PC-3 (cell line): ENCODE results near the gene ZNF407. TPM values are rescaled to one million over a fixed set of nuclear protein-coding genes. Genes with fewer than 3 reads are reported as not detected.

Source experiments
- ATAC-seq: fragments of 200-7000 bp; cut with Tn5 transposase; 2 replicates; pipeline ENCODE4 v1.9.1; 2020; ENCODE audit warnings: mild to moderate bottlenecking, moderate library complexity
- BruUV-seq: library from RNA; stranded (reverse); fragments of 400-500 nt; replicated peaks from 2 replicates; lab custom pipeline; 2021; lab: Mats Ljungman, UMichigan
- CTCF ChIA-PET: fragments of 300-600 bp; sonication (Branson Sonifier 250); formaldehyde crosslinking; loops from one replicate; lab custom pipeline; 2022; ENCODE audit warnings: antibody characterized with exemption; lab: Charles Lee
- POLR2A ChIA-PET: fragments of 300-600 bp; sonication (Branson Sonifier 250); formaldehyde crosslinking; loops from one replicate; lab custom pipeline; 2022; ENCODE audit warnings: antibody characterized with exemption; ENCODE audit not compliant: unreplicated experiment; lab: Charles Lee
- DNase-seq: peaks from one replicate; pipeline ENCODE4 v3.0.0-alpha.2; 2015
- H2AFZ ChIP-seq: fragments of 300-600 bp; sonication (generic); 2 replicates; pipeline ENCODE4 v1.6.0; 2016; ENCODE audit warnings: antibody characterized with exemption, low read length
- H3F3A ChIP-seq: fragments of 300-600 bp; sonication (generic); one replicate; pipeline ENCODE4 v1.6.0; 2017; ENCODE audit warnings: antibody characterized with exemption, low read length, control low read depth, mild to moderate bottlenecking; ENCODE audit not compliant: unreplicated experiment
- H3K27ac ChIP-seq: fragments of 300-600 bp; sonication (generic); 2 replicates; pipeline ENCODE4 v1.5.1; 2016; ENCODE audit warnings: mild to moderate bottlenecking, low read length
- H3K27me3 ChIP-seq: fragments of 300-600 bp; sonication (generic); 2 replicates; pipeline ENCODE4 v1.6.1; 2016; ENCODE audit warnings: low read length, mixed read lengths
- H3K36me3 ChIP-seq: fragments of 300-600 bp; sonication (generic); 2 replicates; pipeline ENCODE4 v1.6.1; 2016; ENCODE audit warnings: low read depth, mixed run types, low read length, mixed read lengths
- H3K4me1 ChIP-seq: fragments of 300-600 bp; sonication (generic); 2 replicates; pipeline ENCODE4 v1.5.1; 2016; ENCODE audit warnings: low read length; ENCODE audit not compliant: insufficient read depth
- H3K4me2 ChIP-seq: fragments of 300-600 bp; sonication (generic); 2 replicates; pipeline ENCODE4 v1.6.0; 2016; ENCODE audit warnings: low read length
- H3K4me3 ChIP-seq: fragments of 300-600 bp; sonication (generic); 2 replicates; pipeline ENCODE4 v1.5.1; 2016; ENCODE audit warnings: mild to moderate bottlenecking, low read length, mixed read lengths
- H3K79me2 ChIP-seq: fragments of 300-600 bp; sonication (generic); 2 replicates; pipeline ENCODE4 v1.6.1; 2017; ENCODE audit warnings: low read length, mixed read lengths
- H3K9ac ChIP-seq: fragments of 300-600 bp; sonication (generic); 2 replicates; pipeline ENCODE4 v1.6.0; 2016; ENCODE audit warnings: mild to moderate bottlenecking, low read length
- H3K9me2 ChIP-seq: fragments of 300-600 bp; sonication (generic); replicated peaks from 2 replicates; pipeline ENCODE4 v1.6.1; 2016; ENCODE audit warnings: mixed run types, low read length, mixed read lengths
- H3K9me3 ChIP-seq: fragments of 300-600 bp; sonication (generic); 2 replicates; pipeline ENCODE4 v1.6.1; 2016; ENCODE audit warnings: low read length, mixed read lengths
- H4K20me1 ChIP-seq: fragments of 300-600 bp; sonication (generic); 2 replicates; pipeline ENCODE4 v1.6.1; 2016; ENCODE audit warnings: low read length, mixed read lengths
- EZH2 ChIP-seq: fragments of 300-600 bp; sonication (generic); IDR thresholded peaks from one replicate; pipeline ENCODE4 v1.6.1; 2017; ENCODE audit warnings: antibody characterized with exemption, mild to moderate bottlenecking, low read length; ENCODE audit not compliant: unreplicated experiment
- EZH2phosphoT487 ChIP-seq: fragments of 300-600 bp; sonication (generic); IDR thresholded peaks from 2 replicates; pipeline ENCODE4 v1.6.1; 2018; ENCODE audit warnings: mild to moderate bottlenecking, antibody characterized with exemption, low read length, borderline replicate concordance
- intact Hi-C: fragments of 100-400 bp; cut with micrococcal nuclease; formaldehyde crosslinking; loops from 2 replicates; pipeline ENCODE4 v1.9.0; 2023
- total RNA-seq: library from RNA; depleted of rRNA; stranded (reverse); fragments of >200 nt; gene quantifications from 2 replicates; pipeline ENCODE4 v1.2.3, GENCODE V29; 2014
- TF ChIP-seq, protein P1 (sequence below): fragments of 300-600 bp; sonication (generic); conservative IDR thresholded peaks from 2 replicates; pipeline ENCODE4 v1.5.1; 2017; ENCODE audit warnings: antibody characterized with exemption, low read depth, mild to moderate bottlenecking, low read length

Gene ZNF407
- total RNA-seq, 1 experiment from 2014 or later = 9.3 TPM

DNA sequence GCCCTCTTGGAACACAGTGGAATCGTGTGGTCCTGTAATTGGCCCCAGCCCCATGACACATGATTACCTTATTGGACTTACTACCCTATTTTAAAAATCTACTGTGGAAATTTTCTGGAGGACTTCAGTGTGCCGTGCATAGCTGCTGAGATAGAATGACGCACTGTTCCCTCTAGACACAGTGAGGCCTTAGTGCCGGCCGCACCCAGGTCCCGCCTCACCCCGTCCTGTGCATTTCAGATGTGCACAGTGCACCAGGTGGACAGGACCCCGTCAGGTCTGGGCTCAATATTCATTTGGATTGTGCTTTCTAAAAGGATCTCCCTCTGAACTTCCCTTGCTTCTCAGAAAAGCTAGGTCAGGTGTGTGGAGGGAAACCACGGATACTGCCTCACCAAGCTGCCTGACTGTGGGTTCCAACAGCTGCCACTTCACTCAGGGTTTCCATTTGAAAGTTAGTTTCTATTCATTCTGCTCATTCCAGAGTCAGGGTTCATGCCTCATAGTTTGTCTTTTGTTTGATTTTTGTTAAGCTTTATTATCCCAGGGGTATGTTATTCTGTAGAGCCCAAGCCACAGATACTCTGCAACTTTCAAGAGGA, 455.5 kb downstream of the ZNF407 start:
- intact Hi-C loops = no loop called here
- no peak overlapping the region for H2AFZ ChIP-seq
- no peaks in the 10 kb centered on the region for H3K27me3 ChIP-seq
- H3K9me3 ChIP-seq = no peaks in the 10 kb centered on the region
- H3K36me3 ChIP-seq = no peaks in the 10 kb centered on the region
- H4K20me1 ChIP-seq = no peaks in the 10 kb centered on the region
- no peaks in the 10 kb centered on the region for H3K9me2 ChIP-seq
- H3K27ac ChIP-seq = no peak overlapping the region
- peaks cover 16% of the 10 kb centered on the region for H3K4me1 ChIP-seq
- DNase-seq (no peak), ATAC-seq (no peak)
- H3K79me2 ChIP-seq = no peaks in the 10 kb centered on the region
- H3F3A ChIP-seq = no peaks in the 10 kb centered on the region
- H3K4me2 ChIP-seq = no peak overlapping the region
- TF ChIP-seq, protein P1, sequence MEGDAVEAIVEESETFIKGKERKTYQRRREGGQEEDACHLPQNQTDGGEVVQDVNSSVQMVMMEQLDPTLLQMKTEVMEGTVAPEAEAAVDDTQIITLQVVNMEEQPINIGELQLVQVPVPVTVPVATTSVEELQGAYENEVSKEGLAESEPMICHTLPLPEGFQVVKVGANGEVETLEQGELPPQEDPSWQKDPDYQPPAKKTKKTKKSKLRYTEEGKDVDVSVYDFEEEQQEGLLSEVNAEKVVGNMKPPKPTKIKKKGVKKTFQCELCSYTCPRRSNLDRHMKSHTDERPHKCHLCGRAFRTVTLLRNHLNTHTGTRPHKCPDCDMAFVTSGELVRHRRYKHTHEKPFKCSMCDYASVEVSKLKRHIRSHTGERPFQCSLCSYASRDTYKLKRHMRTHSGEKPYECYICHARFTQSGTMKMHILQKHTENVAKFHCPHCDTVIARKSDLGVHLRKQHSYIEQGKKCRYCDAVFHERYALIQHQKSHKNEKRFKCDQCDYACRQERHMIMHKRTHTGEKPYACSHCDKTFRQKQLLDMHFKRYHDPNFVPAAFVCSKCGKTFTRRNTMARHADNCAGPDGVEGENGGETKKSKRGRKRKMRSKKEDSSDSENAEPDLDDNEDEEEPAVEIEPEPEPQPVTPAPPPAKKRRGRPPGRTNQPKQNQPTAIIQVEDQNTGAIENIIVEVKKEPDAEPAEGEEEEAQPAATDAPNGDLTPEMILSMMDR = no peak
- TF ChIP-seq EZH2phosphoT487 (no peak), EZH2 (no peak)
- H3K4me3 ChIP-seq = no peak overlapping the region
- ChIA-PET CTCF (no interaction called here), POLR2A (interaction anchor here (0.6 kb wide), 2 partner anchors 159 to 1072 kb away, joined by 3 to 13 read pairs; no protein-coding TSS in a partner anchor)
- no TSS peak for BruUV-seq
- H3K9ac ChIP-seq = no peak overlapping the region

DNA sequence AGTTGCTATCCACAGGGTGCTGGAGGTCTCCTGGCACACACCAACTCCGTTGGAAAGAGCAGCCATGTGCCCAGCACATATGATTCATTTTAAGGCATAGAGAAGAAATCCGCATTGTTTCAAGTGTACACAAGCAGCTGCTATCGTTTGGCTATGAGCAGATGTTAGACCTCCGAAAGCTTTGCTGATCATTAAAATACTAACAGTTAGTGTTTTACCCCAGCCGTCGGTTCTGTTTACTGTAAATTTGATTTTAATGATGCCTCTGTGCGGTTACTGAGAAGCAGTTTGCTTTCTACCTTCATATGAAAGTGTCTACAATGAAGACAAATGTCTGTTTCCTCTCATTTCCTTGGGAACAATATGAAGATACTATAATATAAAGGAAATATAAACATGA, 456.4 kb downstream of the ZNF407 start:
- H3K27ac ChIP-seq = no peak overlapping the region
- H4K20me1 ChIP-seq = no peaks in the 10 kb centered on the region
- H3K4me2 ChIP-seq = no peak overlapping the region
- no peak overlapping the region for H2AFZ ChIP-seq
- intact Hi-C loops = no loop called here
- BruUV-seq = no TSS peak
- H3K27me3 ChIP-seq = no peaks in the 10 kb centered on the region
- no peaks in the 10 kb centered on the region for H3K79me2 ChIP-seq
- H3K4me3 ChIP-seq = no peak overlapping the region
- DNase-seq (no peak), ATAC-seq (no peak)
- TF ChIP-seq EZH2 = no peak
- no peak for TF ChIP-seq EZH2phosphoT487
- TF ChIP-seq, protein P1 = no peak
- no peak overlapping the region for H3K9ac ChIP-seq
- CTCF ChIA-PET = no interaction called here
- no peaks in the 10 kb centered on the region for H3K9me3 ChIP-seq
- peaks cover 8% of the 10 kb centered on the region for H3K4me1 ChIP-seq
- no peaks in the 10 kb centered on the region for H3K36me3 ChIP-seq
- H3F3A ChIP-seq = no peaks in the 10 kb centered on the region
- POLR2A ChIA-PET = no interaction called here
- H3K9me2 ChIP-seq = no peaks in the 10 kb centered on the region

DNA sequence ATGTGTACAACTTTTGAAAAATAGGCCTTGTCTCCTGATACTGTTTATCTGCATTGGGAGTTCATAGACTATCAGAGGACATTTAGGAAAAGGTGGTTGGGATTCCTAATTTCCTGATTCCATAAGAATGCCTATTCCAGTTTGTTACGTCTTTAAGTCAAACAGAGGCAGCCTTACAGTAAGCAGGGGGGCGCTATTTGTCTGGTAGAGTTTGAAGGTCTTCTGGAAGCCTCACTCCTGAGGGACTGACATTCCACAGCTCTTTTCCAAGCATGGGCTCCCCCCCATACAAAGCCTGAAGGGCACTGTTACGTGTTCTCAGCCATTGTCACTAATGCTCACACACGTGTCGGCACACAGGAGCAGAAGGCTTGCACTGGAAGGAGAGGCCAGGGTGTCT, 456.9 kb downstream of the ZNF407 start:
- ChIA-PET POLR2A (no interaction called here), CTCF (no interaction called here)
- no peak overlapping the region for H3K4me3 ChIP-seq
- H3K27ac ChIP-seq = no peak overlapping the region
- H3K4me1 ChIP-seq = peaks cover 3% of the 10 kb centered on the region
- H3K9me3 ChIP-seq = no peaks in the 10 kb centered on the region
- H3K9me2 ChIP-seq = no peaks in the 10 kb centered on the region
- TF ChIP-seq EZH2phosphoT487 (no peak), EZH2 (no peak)
- TF ChIP-seq, protein P1 = no peak; the same call in 1 of the 2 replicates
- ATAC-seq (no peak), DNase-seq (no peak)
- intact Hi-C loops = no loop called here
- no peaks in the 10 kb centered on the region for H3F3A ChIP-seq
- H3K4me2 ChIP-seq = no peak overlapping the region
- no peaks in the 10 kb centered on the region for H4K20me1 ChIP-seq
- no peak overlapping the region for H3K9ac ChIP-seq
- no peaks in the 10 kb centered on the region for H3K27me3 ChIP-seq
- no peaks in the 10 kb centered on the region for H3K79me2 ChIP-seq
- H3K36me3 ChIP-seq = no peaks in the 10 kb centered on the region
- no TSS peak for BruUV-seq
- no peak overlapping the region for H2AFZ ChIP-seq
